GM19467 (cell line): ENCODE results near the gene OR2W3.
A peak's percentile ranks its signal among the peaks of the same experiment; 100 is the strongest.

Source experiments
- ATAC-seq: cut with Tn5 transposase; IDR thresholded peaks from one replicate; pipeline ENCODE4 v1.9.1; 2021; ENCODE audit warnings: mild to moderate bottlenecking, moderate library complexity; ENCODE audit not compliant: unreplicated experiment

Gene OR2W3

GRCh38 chr1:247914941-247915662 is 19.7 kb downstream of the OR2W3 start:
- no peak for ATAC-seq

- ATAC-seq: no peak
Observed at GRCh38 chr1:247919952-247920351, 24.6 kb downstream of the OR2W3 start, which contains the start of gene OR2T8. Gene OR2T8, plus strand, starts transcription at chr1:247920252. Its CDS starts 766 bp downstream, at chr1:247921018.

GRCh38 chr1:247923941-247924340 is 28.6 kb downstream of the OR2W3 start:
- no peak for ATAC-seq

GRCh38 chr1:247924868-247925267 is 29.5 kb downstream of the OR2W3 start, which contains the start of gene OR2AJ1:
Gene OR2AJ1, plus strand, starts transcription at chr1:247924889. Its CDS starts 8,880 bp downstream, at chr1:247933769.
- no peak for ATAC-seq

GRCh38 chr1:247933989-247934388 is 38.6 kb downstream of the OR2W3 start:
- ATAC-seq: no peak

GRCh38 chr1:247935781-247936180 is 40.4 kb downstream of the OR2W3 start:
- no peak for ATAC-seq

GRCh38 chr1:247936415-247936814 is 41.0 kb downstream of the OR2W3 start:
- no peak for ATAC-seq

- ATAC-seq: peak; percentile 100
Observed at GRCh38 chr1:247936965-247937734, 41.8 kb downstream of the OR2W3 start.

GRCh38 chr1:247942624-247943023 is 47.2 kb downstream of the OR2W3 start:
- no peak for ATAC-seq
